ENCODE data around the gene CMTM8.
"Not testable (repeated sequence)": the region's sequence is repeated elsewhere in the genome, so short reads cannot be mapped to it uniquely, and the experiment has no call there.

Gene CMTM8

GRCh38 chr3:32387512-32387911 lies 149.0 kb downstream of the CMTM8 start:
- FAIRE-seq, result no peak

- FAIRE-seq, result not testable (repeated sequence)
Measured at GRCh38 chr3:32389577-32389976, 151.1 kb downstream of the CMTM8 start.

GRCh38 chr3:32391643-32392535 lies 153.4 kb downstream of the CMTM8 start, which contains the start of gene CMTM7:
Gene CMTM7, plus strand, starts transcription at chr3:32391853. Its CDS starts 54 bp downstream, at chr3:32391907.
- no peak for FAIRE-seq

DNA sequence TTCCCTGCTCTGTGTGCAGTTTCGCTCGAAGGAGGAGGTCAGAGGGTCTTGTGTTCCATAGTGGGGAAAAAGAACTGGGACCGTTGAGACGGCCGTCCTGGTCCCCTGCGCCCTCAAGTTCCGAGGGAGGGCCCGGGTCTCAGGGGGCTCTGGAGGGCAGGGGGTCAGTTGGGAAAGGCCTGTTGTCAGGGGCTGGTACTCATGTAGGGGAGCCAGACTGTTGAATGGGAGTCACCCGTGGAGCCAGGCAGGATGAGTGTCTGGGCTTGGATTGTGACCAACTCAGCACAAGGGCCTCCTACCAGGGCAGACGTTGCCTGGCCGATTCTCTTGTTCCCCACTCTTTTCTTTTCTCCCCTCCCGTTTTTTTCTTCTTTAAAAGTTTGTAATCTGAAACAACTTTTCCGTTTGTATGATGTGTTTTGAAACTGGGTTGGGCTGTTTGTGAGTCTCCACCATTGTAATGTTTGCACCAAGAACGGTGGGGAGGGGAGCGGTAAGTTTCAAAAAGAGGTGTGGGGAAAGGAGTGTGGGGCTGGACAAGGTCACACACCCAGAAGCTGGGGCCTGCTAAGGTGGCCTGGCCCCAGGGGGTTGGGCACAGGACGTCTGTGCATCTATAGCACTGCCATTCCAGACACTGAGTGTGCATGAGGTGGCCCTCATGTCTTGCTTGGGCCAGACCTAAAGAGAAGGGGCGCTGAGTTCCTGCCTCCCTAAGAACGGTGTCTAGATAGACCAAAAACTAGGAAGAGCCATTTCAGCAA lies 154.2 kb downstream of the CMTM8 start:
- no peak for FAIRE-seq

- no peak for FAIRE-seq
Measured at GRCh38 chr3:32395496-32395895, 157.0 kb downstream of the CMTM8 start.

- FAIRE-seq, result no peak
Measured at GRCh38 chr3:32397941-32398340, 159.5 kb downstream of the CMTM8 start.

DNA sequence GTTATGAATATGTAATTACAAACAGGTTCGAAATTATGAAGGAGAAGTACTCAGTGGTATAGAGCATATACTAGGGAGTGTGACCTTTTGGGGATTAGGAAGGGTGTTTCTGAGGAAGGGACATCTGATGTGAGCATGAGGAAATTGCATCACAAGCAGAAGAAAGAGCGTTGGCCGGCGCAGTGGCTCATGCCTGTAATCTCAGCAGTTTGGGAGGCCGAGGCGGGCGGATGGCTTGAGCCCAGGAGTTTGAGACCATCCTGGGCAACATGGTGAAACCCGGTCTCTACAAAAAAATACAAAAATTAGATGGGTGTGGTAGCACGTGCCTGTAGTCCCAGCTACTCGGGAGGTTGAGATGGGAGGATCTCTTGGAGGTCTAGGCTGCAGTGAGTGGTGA lies 160.1 kb downstream of the CMTM8 start:
- no peak for FAIRE-seq

DNA sequence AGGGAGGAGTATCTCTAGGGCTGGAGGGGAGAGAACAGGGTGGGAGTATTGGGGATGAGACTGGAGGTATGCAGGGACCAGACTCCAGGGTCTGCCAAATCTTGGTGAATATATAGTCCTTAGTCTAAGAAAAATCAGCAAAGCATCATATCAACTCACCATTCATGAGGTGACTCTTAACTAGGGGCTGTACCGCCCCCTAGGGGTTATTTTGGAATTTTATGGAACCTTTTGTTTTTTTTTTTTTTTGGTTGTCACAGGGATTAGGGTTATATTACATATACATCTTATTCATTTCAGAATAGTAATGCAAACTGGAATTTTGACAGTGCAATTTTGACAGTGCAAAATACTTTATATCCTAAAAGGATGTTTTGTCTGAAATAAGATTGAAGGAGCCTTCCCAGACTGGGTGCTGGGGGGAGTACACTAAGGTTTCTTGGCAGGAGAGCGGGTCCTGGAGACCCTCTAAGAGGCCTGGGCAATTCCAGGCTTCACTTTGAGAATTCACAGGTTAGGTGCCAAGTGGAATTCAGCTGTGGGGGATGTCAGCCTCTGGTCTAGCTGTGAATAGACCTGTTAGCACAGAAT lies 160.6 kb downstream of the CMTM8 start:
- FAIRE-seq, result peak; percentile 97

DNA sequence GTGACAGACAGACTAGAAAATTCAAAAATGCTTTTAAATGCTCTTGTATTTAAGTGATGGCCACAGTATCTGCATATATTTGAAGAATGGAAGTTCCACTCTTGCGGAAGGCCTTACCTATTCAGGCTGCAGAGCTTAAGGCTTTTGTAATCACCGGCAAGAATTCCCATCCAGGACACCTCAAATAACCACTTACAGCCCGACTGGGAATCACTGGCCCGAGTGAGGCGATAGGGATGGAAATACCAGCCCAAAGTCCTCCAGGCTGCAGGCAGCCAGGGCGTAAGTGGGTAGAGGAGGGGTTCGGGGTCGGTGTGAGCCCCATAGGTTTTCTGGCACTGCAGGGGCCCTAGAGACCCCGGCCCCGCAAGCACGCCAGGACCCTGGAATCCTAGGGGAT lies 162.6 kb downstream of the CMTM8 start:
- no peak for FAIRE-seq

GRCh38 chr3:32401556-32402081 lies 163.1 kb downstream of the CMTM8 start:
- no peak for FAIRE-seq

GRCh38 chr3:32403663-32404062 lies 165.2 kb downstream of the CMTM8 start:
- no peak for FAIRE-seq

GRCh38 chr3:32404714-32405113 lies 166.2 kb downstream of the CMTM8 start:
- FAIRE-seq, result no peak

DNA sequence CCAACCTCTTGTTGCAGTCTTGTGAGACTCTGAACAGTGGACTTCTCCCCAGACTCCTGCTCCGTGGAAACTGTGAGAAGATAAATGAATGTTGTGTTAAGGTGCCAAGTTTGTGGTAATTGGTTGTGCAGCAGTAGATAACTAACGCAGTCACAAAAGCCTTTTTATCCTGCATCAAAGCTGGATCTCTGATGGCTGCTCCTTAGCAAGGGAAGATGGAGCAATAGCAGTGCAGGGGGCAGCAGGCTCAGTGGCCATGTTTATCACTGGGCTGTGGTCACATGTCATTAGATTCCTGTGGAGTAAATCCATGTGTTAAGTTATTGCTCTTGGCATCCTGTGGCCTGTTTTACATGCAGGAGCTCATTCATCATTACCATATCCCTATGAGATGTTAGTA lies 166.7 kb downstream of the CMTM8 start:
- FAIRE-seq, result no peak

DNA sequence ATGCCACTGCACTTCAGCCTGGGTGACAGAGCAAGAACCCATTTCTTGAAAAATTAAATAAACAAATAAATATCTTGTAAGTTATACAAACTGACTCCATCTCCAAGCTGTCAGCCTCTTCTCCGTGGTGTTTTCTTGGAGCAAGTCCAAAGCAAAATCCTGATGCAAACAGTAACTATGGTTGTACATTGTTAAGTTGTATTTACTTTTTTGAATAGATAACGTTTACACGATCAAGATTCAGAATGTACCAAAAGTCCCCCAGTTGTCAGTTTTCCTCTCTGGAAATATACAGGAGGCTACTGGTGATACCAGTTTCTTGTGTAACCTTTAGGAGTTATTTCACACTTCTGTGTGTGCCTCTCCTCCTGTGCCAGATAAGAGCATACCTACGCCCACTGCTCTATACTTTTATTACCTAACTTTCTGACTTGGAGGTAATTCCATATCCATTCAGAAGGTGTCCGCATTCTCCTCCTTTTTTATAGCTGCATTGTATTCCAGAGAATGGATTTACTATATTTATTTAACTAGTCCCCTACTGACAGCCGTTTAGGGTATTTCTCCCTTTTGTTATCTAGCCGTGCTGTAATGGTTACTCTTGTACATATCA lies 167.3 kb downstream of the CMTM8 start:
- FAIRE-seq, result no peak

DNA sequence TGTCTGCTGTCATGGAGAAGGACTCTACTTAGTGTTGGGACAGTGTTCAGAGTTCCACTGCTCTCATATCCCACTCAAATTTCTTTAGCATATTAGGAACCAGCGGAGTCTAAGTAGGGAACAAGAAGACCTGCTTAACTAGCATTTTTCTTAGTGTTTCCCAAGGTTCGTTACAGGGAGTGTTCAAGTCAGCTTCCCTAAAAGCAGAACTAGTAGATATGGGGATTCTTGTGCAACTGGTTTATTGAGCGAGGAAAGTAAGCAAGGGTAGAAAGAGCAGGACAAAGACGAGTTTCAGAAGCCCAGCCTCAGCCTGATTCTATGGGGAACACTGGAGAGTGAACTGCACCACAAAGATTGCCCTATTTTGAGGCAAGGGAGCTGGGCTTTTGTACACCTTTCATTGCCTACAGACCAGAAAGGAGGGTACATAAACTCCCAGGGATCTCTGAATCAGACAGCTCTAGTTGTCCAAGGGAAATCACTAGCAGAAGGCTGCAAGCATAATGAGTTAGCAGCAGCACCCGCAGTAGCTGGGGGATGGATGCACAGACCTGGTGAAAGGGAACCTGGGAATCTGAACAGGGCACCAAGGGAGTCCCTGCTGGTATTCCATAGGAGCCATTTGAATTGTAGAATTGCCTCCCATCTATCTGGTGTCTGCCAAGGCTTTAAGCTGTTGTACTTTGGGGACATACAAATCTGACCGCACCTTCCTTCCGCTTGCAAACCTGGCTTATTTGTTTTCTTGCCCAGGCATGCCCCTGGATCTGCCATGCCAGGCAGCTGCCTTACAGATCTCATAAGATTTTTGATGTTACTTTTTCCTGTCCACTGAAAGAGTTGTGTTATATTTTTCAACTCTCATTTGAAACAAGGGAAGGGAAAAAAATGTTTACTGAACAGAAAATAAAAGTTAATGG lies 168.3 kb downstream of the CMTM8 start:
- FAIRE-seq, result no peak

GRCh38 chr3:32410367-32411246 lies 172.1 kb downstream of the CMTM8 start:
- no peak for FAIRE-seq

- FAIRE-seq, result no peak
Measured at GRCh38 chr3:32411442-32411841, 173.0 kb downstream of the CMTM8 start.

DNA sequence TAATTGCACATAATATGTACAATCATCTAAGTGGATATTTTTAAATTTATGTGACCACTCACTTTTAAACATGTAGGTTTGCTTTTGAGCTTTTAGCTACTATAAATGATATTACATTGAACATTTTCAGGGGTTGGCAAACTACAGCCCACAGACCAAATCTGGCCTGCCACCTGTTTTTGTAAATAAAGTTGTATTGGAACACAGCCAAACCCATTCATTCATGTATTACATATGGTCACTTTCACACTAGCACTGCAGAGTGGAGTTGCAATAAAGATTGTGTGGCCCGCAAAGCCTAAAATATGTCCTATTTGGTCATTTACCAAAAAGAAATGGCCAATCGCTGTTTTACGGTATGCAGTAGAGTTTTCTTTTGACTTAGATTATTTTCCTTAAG lies 174.4 kb downstream of the CMTM8 start:
- FAIRE-seq, result no peak

GRCh38 chr3:32413845-32414521 lies 175.5 kb downstream of the CMTM8 start:
- no peak for FAIRE-seq
